Panc1 (cell line): ENCODE results near the gene FGF14. TPM values are rescaled to one million over a fixed set of nuclear protein-coding genes. Genes with fewer than 3 reads are reported as not detected.
"Not testable (repeated sequence)": the region's sequence is repeated elsewhere in the genome, so short reads cannot be mapped to it uniquely, and the experiment has no call there.

Experiments
- ATAC-seq: fragments of 200-7000 bp; cut with Tn5 transposase; 2 replicates; pipeline ENCODE4 v1.9.1; 2020; ENCODE audit warnings: mild to moderate bottlenecking, moderate library complexity
- BruUV-seq: library from RNA; stranded (reverse); fragments of 400-500 nt; replicated peaks from 2 replicates; lab custom pipeline; 2021; lab: Mats Ljungman, UMichigan
- CTCF ChIA-PET: fragments of 300-600 bp; sonication (Branson Sonifier 250); formaldehyde crosslinking; loops from one replicate; lab custom pipeline; 2022; ENCODE audit warnings: antibody characterized with exemption; lab: Charles Lee
- POLR2A ChIA-PET: fragments of 300-600 bp; sonication (Branson Sonifier 250); formaldehyde crosslinking; loops from one replicate; lab custom pipeline; 2022; ENCODE audit warnings: antibody characterized with exemption; lab: Charles Lee
- DNase-seq: peaks from one replicate; pipeline ENCODE4 v3.0.0-alpha.2; 2010; ENCODE audit warnings: low read depth, low spot score
- H3K27ac ChIP-seq: 2 replicates; pipeline ENCODE4 v1.5.1; 2011; ENCODE audit warnings: mild to moderate bottlenecking, low read length, inconsistent platforms
- H3K27me3 ChIP-seq: fragments of 200-500 bp; sonication (Bioruptor generic); 2 replicates; pipeline ENCODE4 v1.6.0; 2014; ENCODE audit warnings: low read length, inconsistent platforms; ENCODE audit not compliant: control insufficient read depth, insufficient read depth
- H3K36me3 ChIP-seq: fragments of 200-500 bp; sonication (Bioruptor generic); 2 replicates; pipeline ENCODE4 v1.5.1; 2014; ENCODE audit warnings: inconsistent platforms, mild to moderate bottlenecking, low read length, moderate library complexity; ENCODE audit not compliant: control insufficient read depth, insufficient read depth
- H3K4me1 ChIP-seq: 2 replicates; pipeline ENCODE4 v1.5.1; 2011; ENCODE audit warnings: inconsistent platforms, mild to moderate bottlenecking, low read length, moderate library complexity; ENCODE audit not compliant: control insufficient read depth, insufficient read depth
- H3K4me3 ChIP-seq, 2 experiments: 2 replicates each; pipeline ENCODE4 v1.5.1; 2011 to 2012; ENCODE audit warnings: low read depth in 2 of 2, low read length in 2 of 2, mild to moderate bottlenecking in 2 of 2, inconsistent platforms in 1 of 2, moderate library complexity in 1 of 2
- H3K9me3 ChIP-seq: fragments of 200-500 bp; sonication (Bioruptor generic); 2 replicates; pipeline ENCODE4 v1.5.1; 2014; ENCODE audit warnings: low read depth, mild to moderate bottlenecking, inconsistent platforms, low read length, moderate library complexity; ENCODE audit not compliant: control insufficient read depth, insufficient read depth
- POLR2AphosphoS5 ChIP-seq: IDR thresholded peaks from 2 replicates; pipeline ENCODE4 v1.6.1; 2012; ENCODE audit warnings: mild to moderate bottlenecking, low read depth, low read length, moderate library complexity
- SIN3A ChIP-seq: IDR thresholded peaks from 2 replicates; pipeline ENCODE4 v1.6.1; 2012; ENCODE audit warnings: low read depth, mild to moderate bottlenecking, low read length, moderate library complexity, borderline replicate concordance; ENCODE audit not compliant: insufficient read depth
- TCF7L2 ChIP-seq: IDR thresholded peaks from 2 replicates; pipeline ENCODE4 v1.6.1; 2011; ENCODE audit warnings: mild to moderate bottlenecking, low read depth, low read length, inconsistent platforms
- in situ Hi-C: cut with HindIII; loops from 2 replicates; pipeline ENCODE4 v1.10.0; 2016; ENCODE audit warnings: low sequenced_read_pairs, low pct_unique_long_range_greater_than_20kb
- intact Hi-C: fragments of 100-400 bp; cut with micrococcal nuclease; formaldehyde crosslinking; loops from one replicate; pipeline ENCODE4 v1.10.0; 2022; ENCODE audit not compliant: unreplicated experiment
- total RNA-seq: library from RNA; stranded (reverse); gene quantifications from one replicate; pipeline ENCODE4 v1.2.1, GENCODE V29; 2021; ENCODE audit not compliant: unreplicated experiment
- TF ChIP-seq, protein P1 (sequence below): fragments of 450-650 bp; IDR thresholded peaks from 2 replicates; pipeline ENCODE4 v1.5.1; 2017; ENCODE audit warnings: mild to moderate bottlenecking
- TF ChIP-seq, protein P2 (sequence below), 2 experiments: IDR thresholded peaks; 2 replicates each; pipeline ENCODE4 v1.6.1; 2011 to 2012; ENCODE audit warnings: low read depth in 2 of 2, control low read depth in 1 of 2, low read length in 1 of 2, mild to moderate bottlenecking in 1 of 2, moderate library complexity in 1 of 2; ENCODE audit not compliant: insufficient read depth in 1 of 2

Gene FGF14
- total RNA-seq, 1 experiment from 2014 or later = 0.03 TPM

DNA sequence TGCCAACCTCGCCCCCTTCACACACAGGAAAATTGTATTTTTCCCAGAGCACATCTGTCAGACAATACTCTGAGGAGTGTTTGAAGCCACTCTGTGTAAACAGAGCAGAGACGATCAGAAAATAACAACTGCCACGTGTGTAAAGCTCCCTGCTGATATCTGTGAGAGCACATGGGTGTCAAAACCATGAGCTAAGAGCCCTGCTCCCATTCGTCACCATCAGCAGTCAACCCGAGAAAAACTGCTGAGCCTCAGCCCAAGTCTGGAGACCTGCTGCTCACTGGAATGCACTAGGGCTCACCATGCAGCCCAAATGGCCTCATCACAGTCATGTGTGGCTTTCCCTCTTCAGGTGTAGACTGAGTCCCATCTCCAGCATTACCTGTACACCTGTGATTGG is 304.1 kb downstream of the FGF14 start:
- Histone ChIP-seq H3K9me3 (no peaks in the 10 kb centered on the region), H3K4me3 (no peak overlapping the region), H3K27me3 (no peaks in the 10 kb centered on the region), H3K4me1 (no peaks in the 10 kb centered on the region), H3K27ac (no peak overlapping the region), H3K36me3 (no peaks in the 10 kb centered on the region)
- DNase-seq (no peak), ATAC-seq (no peak)
- intact Hi-C loops = no loop called here
- TF ChIP-seq TCF7L2 (no peak), SIN3A (no peak)
- TF ChIP-seq, protein P1, sequence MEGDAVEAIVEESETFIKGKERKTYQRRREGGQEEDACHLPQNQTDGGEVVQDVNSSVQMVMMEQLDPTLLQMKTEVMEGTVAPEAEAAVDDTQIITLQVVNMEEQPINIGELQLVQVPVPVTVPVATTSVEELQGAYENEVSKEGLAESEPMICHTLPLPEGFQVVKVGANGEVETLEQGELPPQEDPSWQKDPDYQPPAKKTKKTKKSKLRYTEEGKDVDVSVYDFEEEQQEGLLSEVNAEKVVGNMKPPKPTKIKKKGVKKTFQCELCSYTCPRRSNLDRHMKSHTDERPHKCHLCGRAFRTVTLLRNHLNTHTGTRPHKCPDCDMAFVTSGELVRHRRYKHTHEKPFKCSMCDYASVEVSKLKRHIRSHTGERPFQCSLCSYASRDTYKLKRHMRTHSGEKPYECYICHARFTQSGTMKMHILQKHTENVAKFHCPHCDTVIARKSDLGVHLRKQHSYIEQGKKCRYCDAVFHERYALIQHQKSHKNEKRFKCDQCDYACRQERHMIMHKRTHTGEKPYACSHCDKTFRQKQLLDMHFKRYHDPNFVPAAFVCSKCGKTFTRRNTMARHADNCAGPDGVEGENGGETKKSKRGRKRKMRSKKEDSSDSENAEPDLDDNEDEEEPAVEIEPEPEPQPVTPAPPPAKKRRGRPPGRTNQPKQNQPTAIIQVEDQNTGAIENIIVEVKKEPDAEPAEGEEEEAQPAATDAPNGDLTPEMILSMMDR = no peak
- TF ChIP-seq, protein P2, sequence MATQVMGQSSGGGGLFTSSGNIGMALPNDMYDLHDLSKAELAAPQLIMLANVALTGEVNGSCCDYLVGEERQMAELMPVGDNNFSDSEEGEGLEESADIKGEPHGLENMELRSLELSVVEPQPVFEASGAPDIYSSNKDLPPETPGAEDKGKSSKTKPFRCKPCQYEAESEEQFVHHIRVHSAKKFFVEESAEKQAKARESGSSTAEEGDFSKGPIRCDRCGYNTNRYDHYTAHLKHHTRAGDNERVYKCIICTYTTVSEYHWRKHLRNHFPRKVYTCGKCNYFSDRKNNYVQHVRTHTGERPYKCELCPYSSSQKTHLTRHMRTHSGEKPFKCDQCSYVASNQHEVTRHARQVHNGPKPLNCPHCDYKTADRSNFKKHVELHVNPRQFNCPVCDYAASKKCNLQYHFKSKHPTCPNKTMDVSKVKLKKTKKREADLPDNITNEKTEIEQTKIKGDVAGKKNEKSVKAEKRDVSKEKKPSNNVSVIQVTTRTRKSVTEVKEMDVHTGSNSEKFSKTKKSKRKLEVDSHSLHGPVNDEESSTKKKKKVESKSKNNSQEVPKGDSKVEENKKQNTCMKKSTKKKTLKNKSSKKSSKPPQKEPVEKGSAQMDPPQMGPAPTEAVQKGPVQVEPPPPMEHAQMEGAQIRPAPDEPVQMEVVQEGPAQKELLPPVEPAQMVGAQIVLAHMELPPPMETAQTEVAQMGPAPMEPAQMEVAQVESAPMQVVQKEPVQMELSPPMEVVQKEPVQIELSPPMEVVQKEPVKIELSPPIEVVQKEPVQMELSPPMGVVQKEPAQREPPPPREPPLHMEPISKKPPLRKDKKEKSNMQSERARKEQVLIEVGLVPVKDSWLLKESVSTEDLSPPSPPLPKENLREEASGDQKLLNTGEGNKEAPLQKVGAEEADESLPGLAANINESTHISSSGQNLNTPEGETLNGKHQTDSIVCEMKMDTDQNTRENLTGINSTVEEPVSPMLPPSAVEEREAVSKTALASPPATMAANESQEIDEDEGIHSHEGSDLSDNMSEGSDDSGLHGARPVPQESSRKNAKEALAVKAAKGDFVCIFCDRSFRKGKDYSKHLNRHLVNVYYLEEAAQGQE (IDR thresholded peaks at IDR 0.05; ENCODE audit: insufficient read depth in 1 of 2, low read depth in 2 of 2, low read length in 1 of 2) = no peak
- BruUV-seq = no TSS peak
- ChIA-PET CTCF (no interaction called here), POLR2A (no interaction called here)
- in situ Hi-C loops = no loop called here

DNA sequence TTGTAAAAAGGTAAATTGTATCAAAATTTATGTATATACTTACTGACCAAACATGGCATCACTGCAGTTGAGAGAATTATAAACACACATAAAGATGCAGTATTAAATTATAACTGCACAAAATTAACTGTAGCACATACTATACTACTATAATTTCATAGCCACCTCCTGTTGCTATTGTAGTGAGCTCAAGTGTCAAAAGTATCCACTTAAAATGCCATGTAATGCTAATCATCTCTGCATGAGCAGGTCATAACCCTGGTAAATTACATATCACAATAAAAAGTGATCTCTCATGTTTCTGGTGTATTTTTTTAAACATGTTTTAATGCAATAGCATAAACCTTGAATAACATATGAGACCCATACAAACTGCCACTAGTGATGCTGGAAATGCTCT is 308.6 kb downstream of the FGF14 start:
- H3K27ac ChIP-seq, in situ Hi-C loops, BruUV-seq, DNase-seq, H3K27me3 ChIP-seq, H3K36me3 ChIP-seq, H3K4me1 ChIP-seq, CTCF ChIA-PET, H3K4me3 ChIP-seq, POLR2A ChIA-PET, H3K9me3 ChIP-seq, ATAC-seq, intact Hi-C loops: not testable (repeated sequence)

DNA sequence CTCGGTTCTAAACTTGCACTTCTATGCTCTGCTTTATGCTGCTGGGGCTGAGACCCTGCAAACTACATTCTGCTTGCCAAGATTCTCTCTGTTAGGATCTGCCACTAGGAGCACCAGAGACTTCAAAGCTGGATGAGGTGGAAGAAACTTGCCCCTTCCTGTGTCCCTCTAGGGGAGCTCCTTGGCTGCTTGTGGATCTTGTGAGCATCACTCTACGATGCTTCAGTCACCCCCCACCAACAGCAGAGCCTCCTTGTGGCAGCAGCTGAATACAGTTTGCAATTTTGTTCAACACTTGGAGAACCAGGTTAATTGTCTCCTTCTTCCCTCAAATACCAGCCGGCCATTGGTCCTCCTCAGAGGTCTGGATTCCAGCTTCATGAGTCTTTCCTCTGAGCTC is 310.6 kb downstream of the FGF14 start:
- no peak for DNase-seq
- ChIA-PET POLR2A (no interaction called here), CTCF (no interaction called here)
- no peaks in the 10 kb centered on the region for H3K9me3 ChIP-seq
- BruUV-seq = no TSS peak
- H3K4me1 ChIP-seq = no peaks in the 10 kb centered on the region
- TF ChIP-seq, protein P2 (IDR thresholded peaks at IDR 0.05; ENCODE audit: insufficient read depth in 1 of 2, low read depth in 2 of 2, low read length in 1 of 2) = no peak
- TF ChIP-seq, protein P1 = no peak
- TF ChIP-seq TCF7L2 (no peak), SIN3A (no peak), POLR2AphosphoS5 (no peak)
- H3K4me3 ChIP-seq = no peak overlapping the region
- no peak for ATAC-seq
- in situ Hi-C loops = no loop called here
- H3K27ac ChIP-seq = no peak overlapping the region
- intact Hi-C loops = no loop called here
- H3K36me3 ChIP-seq = no peaks in the 10 kb centered on the region
- H3K27me3 ChIP-seq = no peaks in the 10 kb centered on the region
